Panc1 (cell line): ENCODE data around the gene TIAL1. TPM values are rescaled to one million over a fixed set of nuclear protein-coding genes. Genes with fewer than 3 reads are reported as not detected.
"Not testable (repeated sequence)": the region's sequence is repeated elsewhere in the genome, so short reads cannot be mapped to it uniquely, and the experiment has no call there.

Experiments used
- ATAC-seq: fragments of 200-7000 bp; cut with Tn5 transposase; 2 replicates; pipeline ENCODE4 v1.9.1; 2020; ENCODE audit warnings: mild to moderate bottlenecking, moderate library complexity
- BruUV-seq: library from RNA; stranded (reverse); fragments of 400-500 nt; replicated peaks from 2 replicates; lab custom pipeline; 2021; lab: Mats Ljungman, UMichigan
- CTCF ChIA-PET: fragments of 300-600 bp; sonication (Branson Sonifier 250); formaldehyde crosslinking; loops from one replicate; lab custom pipeline; 2022; ENCODE audit warnings: antibody characterized with exemption; lab: Charles Lee
- POLR2A ChIA-PET: fragments of 300-600 bp; sonication (Branson Sonifier 250); formaldehyde crosslinking; loops from one replicate; lab custom pipeline; 2022; ENCODE audit warnings: antibody characterized with exemption; lab: Charles Lee
- DNase-seq: peaks from one replicate; pipeline ENCODE4 v3.0.0-alpha.2; 2010; ENCODE audit warnings: low read depth, low spot score
- H3K27ac ChIP-seq: 2 replicates; pipeline ENCODE4 v1.5.1; 2011; ENCODE audit warnings: mild to moderate bottlenecking, low read length, inconsistent platforms
- H3K27me3 ChIP-seq: fragments of 200-500 bp; sonication (Bioruptor generic); 2 replicates; pipeline ENCODE4 v1.6.0; 2014; ENCODE audit warnings: low read length, inconsistent platforms; ENCODE audit not compliant: control insufficient read depth, insufficient read depth
- H3K36me3 ChIP-seq: fragments of 200-500 bp; sonication (Bioruptor generic); 2 replicates; pipeline ENCODE4 v1.5.1; 2014; ENCODE audit warnings: inconsistent platforms, mild to moderate bottlenecking, low read length, moderate library complexity; ENCODE audit not compliant: control insufficient read depth, insufficient read depth
- H3K4me1 ChIP-seq: 2 replicates; pipeline ENCODE4 v1.5.1; 2011; ENCODE audit warnings: inconsistent platforms, mild to moderate bottlenecking, low read length, moderate library complexity; ENCODE audit not compliant: control insufficient read depth, insufficient read depth
- H3K4me3 ChIP-seq, 2 experiments: 2 replicates each; pipeline ENCODE4 v1.5.1; 2011 to 2012; ENCODE audit warnings: low read depth in 2 of 2, low read length in 2 of 2, mild to moderate bottlenecking in 2 of 2, inconsistent platforms in 1 of 2, moderate library complexity in 1 of 2
- H3K9me3 ChIP-seq: fragments of 200-500 bp; sonication (Bioruptor generic); 2 replicates; pipeline ENCODE4 v1.5.1; 2014; ENCODE audit warnings: low read depth, mild to moderate bottlenecking, inconsistent platforms, low read length, moderate library complexity; ENCODE audit not compliant: control insufficient read depth, insufficient read depth
- POLR2AphosphoS5 ChIP-seq: IDR thresholded peaks from 2 replicates; pipeline ENCODE4 v1.6.1; 2012; ENCODE audit warnings: mild to moderate bottlenecking, low read depth, low read length, moderate library complexity
- SIN3A ChIP-seq: IDR thresholded peaks from 2 replicates; pipeline ENCODE4 v1.6.1; 2012; ENCODE audit warnings: low read depth, mild to moderate bottlenecking, low read length, moderate library complexity, borderline replicate concordance; ENCODE audit not compliant: insufficient read depth
- TCF7L2 ChIP-seq: IDR thresholded peaks from 2 replicates; pipeline ENCODE4 v1.6.1; 2011; ENCODE audit warnings: mild to moderate bottlenecking, low read depth, low read length, inconsistent platforms
- in situ Hi-C: cut with HindIII; loops from 2 replicates; pipeline ENCODE4 v1.10.0; 2016; ENCODE audit warnings: low sequenced_read_pairs, low pct_unique_long_range_greater_than_20kb
- intact Hi-C: fragments of 100-400 bp; cut with micrococcal nuclease; formaldehyde crosslinking; loops from one replicate; pipeline ENCODE4 v1.10.0; 2022; ENCODE audit not compliant: unreplicated experiment
- total RNA-seq: library from RNA; stranded (reverse); gene quantifications from one replicate; pipeline ENCODE4 v1.2.1, GENCODE V29; 2021; ENCODE audit not compliant: unreplicated experiment
- TF ChIP-seq, protein P1 (sequence below): fragments of 450-650 bp; IDR thresholded peaks from 2 replicates; pipeline ENCODE4 v1.5.1; 2017; ENCODE audit warnings: mild to moderate bottlenecking
- TF ChIP-seq, protein P2 (sequence below), 2 experiments: IDR thresholded peaks; 2 replicates each; pipeline ENCODE4 v1.6.1; 2011 to 2012; ENCODE audit warnings: low read depth in 2 of 2, control low read depth in 1 of 2, low read length in 1 of 2, mild to moderate bottlenecking in 1 of 2, moderate library complexity in 1 of 2; ENCODE audit not compliant: insufficient read depth in 1 of 2

TIAL1 gene
- total RNA-seq, 1 experiment from 2014 or later = 236 TPM

DNA sequence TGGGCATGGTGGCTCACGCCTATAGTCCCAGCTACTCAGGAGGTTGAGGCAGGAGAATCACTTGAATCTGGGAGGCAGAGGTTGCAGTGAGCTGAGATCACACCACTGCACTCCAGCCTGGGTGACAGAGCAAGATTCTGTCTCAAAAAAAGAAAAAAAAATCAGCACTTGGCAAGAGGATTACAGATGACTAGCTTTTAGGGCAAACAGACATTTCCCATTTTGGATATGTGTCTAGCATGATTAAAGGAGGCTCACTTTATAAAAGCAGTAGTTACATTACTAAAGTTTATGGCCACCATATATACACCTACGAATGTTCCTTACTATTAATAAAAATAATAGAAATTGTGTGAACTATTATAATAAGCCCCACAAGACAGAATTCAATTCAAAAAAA lies 40.7 kb downstream of the TIAL1 start:
- in situ Hi-C loops, H3K4me3 ChIP-seq, H3K9me3 ChIP-seq, intact Hi-C loops, H3K27me3 ChIP-seq, ATAC-seq, BruUV-seq, H3K27ac ChIP-seq, H3K36me3 ChIP-seq, H3K4me1 ChIP-seq, DNase-seq: not testable (repeated sequence)
- POLR2A ChIA-PET = interaction anchor here (0.7 kb wide), 1 partner anchor 195 kb away, joined by 3 read pairs; no protein-coding TSS in a partner anchor
- CTCF ChIA-PET = interaction anchor here (0.6 kb wide), 1 partner anchor 91 kb away, joined by 5 read pairs; no protein-coding TSS in a partner anchor

DNA sequence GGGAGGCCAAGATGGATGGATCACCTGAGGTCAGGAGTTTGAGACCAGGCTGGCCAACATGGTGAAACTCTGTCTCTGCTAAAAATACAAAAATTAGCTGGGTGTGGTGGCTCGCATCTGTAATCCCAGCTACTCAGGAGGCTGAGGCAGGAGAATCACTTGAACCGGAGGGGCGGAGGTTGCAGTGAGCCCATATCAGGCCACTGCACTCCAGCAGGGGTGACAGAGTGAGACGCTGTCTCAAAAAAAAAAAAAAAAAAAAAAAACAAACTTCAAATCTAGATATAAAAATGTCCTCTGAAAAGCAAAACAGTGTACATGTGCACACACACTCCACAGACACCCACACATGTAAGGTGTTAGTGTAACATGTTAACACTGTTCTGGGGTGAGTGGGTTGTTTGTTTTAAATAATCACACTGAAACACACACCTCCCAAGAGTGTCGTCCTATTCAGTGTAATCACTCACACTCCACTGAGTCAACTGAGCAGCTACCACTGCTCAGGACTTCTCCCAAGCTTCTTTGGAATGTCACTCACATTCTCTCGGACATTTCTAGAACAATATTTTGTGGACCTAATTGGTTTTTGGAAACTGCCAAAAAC lies 41.5 kb downstream of the TIAL1 start:
- BruUV-seq = no TSS peak
- ATAC-seq = no peak

More for the DNA sequence above, 41.5 kb downstream of the TIAL1 start:
- TF ChIP-seq, protein P1, sequence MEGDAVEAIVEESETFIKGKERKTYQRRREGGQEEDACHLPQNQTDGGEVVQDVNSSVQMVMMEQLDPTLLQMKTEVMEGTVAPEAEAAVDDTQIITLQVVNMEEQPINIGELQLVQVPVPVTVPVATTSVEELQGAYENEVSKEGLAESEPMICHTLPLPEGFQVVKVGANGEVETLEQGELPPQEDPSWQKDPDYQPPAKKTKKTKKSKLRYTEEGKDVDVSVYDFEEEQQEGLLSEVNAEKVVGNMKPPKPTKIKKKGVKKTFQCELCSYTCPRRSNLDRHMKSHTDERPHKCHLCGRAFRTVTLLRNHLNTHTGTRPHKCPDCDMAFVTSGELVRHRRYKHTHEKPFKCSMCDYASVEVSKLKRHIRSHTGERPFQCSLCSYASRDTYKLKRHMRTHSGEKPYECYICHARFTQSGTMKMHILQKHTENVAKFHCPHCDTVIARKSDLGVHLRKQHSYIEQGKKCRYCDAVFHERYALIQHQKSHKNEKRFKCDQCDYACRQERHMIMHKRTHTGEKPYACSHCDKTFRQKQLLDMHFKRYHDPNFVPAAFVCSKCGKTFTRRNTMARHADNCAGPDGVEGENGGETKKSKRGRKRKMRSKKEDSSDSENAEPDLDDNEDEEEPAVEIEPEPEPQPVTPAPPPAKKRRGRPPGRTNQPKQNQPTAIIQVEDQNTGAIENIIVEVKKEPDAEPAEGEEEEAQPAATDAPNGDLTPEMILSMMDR = no peak
- no peak for TF ChIP-seq TCF7L2
- no peak for TF ChIP-seq POLR2AphosphoS5
- no peak for TF ChIP-seq SIN3A
- TF ChIP-seq, protein P2, sequence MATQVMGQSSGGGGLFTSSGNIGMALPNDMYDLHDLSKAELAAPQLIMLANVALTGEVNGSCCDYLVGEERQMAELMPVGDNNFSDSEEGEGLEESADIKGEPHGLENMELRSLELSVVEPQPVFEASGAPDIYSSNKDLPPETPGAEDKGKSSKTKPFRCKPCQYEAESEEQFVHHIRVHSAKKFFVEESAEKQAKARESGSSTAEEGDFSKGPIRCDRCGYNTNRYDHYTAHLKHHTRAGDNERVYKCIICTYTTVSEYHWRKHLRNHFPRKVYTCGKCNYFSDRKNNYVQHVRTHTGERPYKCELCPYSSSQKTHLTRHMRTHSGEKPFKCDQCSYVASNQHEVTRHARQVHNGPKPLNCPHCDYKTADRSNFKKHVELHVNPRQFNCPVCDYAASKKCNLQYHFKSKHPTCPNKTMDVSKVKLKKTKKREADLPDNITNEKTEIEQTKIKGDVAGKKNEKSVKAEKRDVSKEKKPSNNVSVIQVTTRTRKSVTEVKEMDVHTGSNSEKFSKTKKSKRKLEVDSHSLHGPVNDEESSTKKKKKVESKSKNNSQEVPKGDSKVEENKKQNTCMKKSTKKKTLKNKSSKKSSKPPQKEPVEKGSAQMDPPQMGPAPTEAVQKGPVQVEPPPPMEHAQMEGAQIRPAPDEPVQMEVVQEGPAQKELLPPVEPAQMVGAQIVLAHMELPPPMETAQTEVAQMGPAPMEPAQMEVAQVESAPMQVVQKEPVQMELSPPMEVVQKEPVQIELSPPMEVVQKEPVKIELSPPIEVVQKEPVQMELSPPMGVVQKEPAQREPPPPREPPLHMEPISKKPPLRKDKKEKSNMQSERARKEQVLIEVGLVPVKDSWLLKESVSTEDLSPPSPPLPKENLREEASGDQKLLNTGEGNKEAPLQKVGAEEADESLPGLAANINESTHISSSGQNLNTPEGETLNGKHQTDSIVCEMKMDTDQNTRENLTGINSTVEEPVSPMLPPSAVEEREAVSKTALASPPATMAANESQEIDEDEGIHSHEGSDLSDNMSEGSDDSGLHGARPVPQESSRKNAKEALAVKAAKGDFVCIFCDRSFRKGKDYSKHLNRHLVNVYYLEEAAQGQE (IDR thresholded peaks at IDR 0.05; ENCODE audit: insufficient read depth in 1 of 2, low read depth in 2 of 2, low read length in 1 of 2) = no peak
- CTCF ChIA-PET = no interaction called here
- Histone ChIP-seq H3K4me3 (no peak overlapping the region), H3K36me3 (no peaks in the 10 kb centered on the region), H3K27ac (no peak overlapping the region), H3K4me1 (no peaks in the 10 kb centered on the region), H3K9me3 (no peaks in the 10 kb centered on the region), H3K27me3 (no peaks in the 10 kb centered on the region; the same call in 1 of the 2 replicates)
- DNase-seq = no peak
- in situ Hi-C loops = no loop called here
- intact Hi-C loops = no loop called here
- POLR2A ChIA-PET = interaction anchor here (0.7 kb wide), 1 partner anchor 196 kb away, joined by 3 read pairs; no protein-coding TSS in a partner anchor
